Kidney epithelial cell (primary cell): ENCODE measurements around the gene ACSM5. TPM values are rescaled to one million over a fixed set of nuclear protein-coding genes. Genes with fewer than 3 reads are reported as not detected.

ENCODE experiments used
- DNase-seq: peaks from one replicate; pipeline ENCODE4 v3.0.0-alpha.2; 2010; ENCODE audit warnings: low read depth
- H3K27me3 ChIP-seq: 2 replicates; pipeline ENCODE4 v1.6.0; 2011; ENCODE audit warnings: low read length; ENCODE audit not compliant: control insufficient read depth, insufficient read depth
- H3K36me3 ChIP-seq: 2 replicates; pipeline ENCODE4 v1.5.1; 2011; ENCODE audit warnings: low read length; ENCODE audit not compliant: control insufficient read depth, insufficient read depth
- H3K4me3 ChIP-seq: 2 replicates; pipeline ENCODE4 v1.5.1; 2011; ENCODE audit warnings: low read depth, mild to moderate bottlenecking, control low read depth, low read length
- total RNA-seq: library from RNA; depleted of rRNA; stranded (reverse); fragments of >200 nt; gene quantifications from 2 replicates; pipeline ENCODE4 v1.2.3, GENCODE V29; 2015
- TF ChIP-seq, protein P1 (sequence below): IDR thresholded peaks from 2 replicates; pipeline ENCODE4 v1.5.1; 2011; ENCODE audit warnings: mild to moderate bottlenecking, moderate library complexity, low read length, control low read depth, inconsistent platforms; ENCODE audit not compliant: insufficient read depth, poor library complexity, severe bottlenecking

ACSM5 gene
- total RNA-seq, 1 donor from 2014 or later = not detected

DNA sequence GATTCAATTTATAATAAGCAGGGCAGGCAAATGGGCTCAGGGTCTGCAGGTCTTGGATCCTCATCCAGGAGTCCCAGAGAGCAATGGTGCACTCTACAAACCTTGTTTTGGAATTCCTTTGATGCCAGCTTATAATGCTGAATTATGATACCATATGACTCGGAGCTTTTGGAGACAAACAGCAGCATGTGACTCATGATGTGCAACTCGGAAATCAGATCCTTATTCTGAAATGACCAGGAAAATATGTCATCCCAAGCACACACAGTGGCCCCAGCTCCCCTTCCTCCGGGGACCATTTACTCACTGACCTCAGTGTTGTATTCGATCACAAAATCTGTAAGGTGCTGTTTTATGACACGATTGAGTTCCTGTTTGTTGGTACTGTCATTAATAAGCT, 36.6 kb upstream of the ACSM5 start:
- H3K36me3 ChIP-seq = no peaks in the 10 kb centered on the region
- TF ChIP-seq, protein P1, sequence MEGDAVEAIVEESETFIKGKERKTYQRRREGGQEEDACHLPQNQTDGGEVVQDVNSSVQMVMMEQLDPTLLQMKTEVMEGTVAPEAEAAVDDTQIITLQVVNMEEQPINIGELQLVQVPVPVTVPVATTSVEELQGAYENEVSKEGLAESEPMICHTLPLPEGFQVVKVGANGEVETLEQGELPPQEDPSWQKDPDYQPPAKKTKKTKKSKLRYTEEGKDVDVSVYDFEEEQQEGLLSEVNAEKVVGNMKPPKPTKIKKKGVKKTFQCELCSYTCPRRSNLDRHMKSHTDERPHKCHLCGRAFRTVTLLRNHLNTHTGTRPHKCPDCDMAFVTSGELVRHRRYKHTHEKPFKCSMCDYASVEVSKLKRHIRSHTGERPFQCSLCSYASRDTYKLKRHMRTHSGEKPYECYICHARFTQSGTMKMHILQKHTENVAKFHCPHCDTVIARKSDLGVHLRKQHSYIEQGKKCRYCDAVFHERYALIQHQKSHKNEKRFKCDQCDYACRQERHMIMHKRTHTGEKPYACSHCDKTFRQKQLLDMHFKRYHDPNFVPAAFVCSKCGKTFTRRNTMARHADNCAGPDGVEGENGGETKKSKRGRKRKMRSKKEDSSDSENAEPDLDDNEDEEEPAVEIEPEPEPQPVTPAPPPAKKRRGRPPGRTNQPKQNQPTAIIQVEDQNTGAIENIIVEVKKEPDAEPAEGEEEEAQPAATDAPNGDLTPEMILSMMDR = no peak
- DNase-seq = no peak
- no peaks in the 10 kb centered on the region for H3K27me3 ChIP-seq
- no peak overlapping the region for H3K4me3 ChIP-seq

GRCh38 chr16:20377181-20377580, 32.2 kb upstream of the ACSM5 start:
- TF ChIP-seq, protein P1 = no peak
- no peak for DNase-seq
- Histone ChIP-seq H3K36me3 (no peaks in the 10 kb centered on the region), H3K27me3 (no peaks in the 10 kb centered on the region), H3K4me3 (no peak overlapping the region)

- no peak for DNase-seq
- no peak overlapping the region for H3K4me3 ChIP-seq
Measured at GRCh38 chr16:20380782-20381181, 28.6 kb upstream of the ACSM5 start.

DNA sequence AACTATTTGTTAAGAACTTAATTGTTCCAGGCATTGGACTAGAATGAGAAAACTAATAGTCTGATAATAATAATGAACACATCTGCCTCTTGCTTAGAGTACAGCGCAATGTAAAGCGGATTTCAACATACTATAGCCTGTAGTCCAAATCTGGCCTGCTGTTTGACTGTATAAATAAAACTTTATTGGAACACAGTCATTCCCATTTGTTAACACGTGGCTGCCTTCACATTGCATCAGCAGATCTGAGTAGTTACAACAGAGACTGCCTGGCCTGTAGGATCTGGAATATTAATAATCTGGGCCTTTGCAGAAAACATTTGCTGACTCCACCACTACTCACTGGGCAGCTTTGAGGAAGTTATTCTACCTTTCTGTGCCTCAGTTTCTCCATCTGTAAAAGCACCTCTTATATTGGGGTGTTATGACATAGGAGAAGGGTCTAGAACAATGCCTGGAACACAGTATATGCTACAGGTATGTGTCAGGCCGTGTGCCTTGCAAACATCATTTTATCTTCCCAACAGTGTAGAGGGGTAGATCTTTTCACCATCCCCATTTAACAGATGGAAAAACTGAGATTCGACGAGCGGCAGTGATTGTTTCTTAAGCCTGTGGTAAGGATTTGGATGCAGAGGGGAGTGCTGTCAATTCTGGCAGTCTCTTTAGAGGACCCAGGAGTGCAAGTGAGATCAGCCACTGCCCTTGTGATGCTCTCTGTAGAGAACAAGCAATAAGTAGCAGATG, 27.0 kb upstream of the ACSM5 start:
- DNase-seq = no peak
- TF ChIP-seq, protein P1 = no peak
- Histone ChIP-seq H3K27me3 (peaks cover 3% of the 10 kb centered on the region), H3K4me3 (no peak overlapping the region), H3K36me3 (no peaks in the 10 kb centered on the region)

More at GRCh38 chr16:20380782-20381181, 28.6 kb upstream of the ACSM5 start:
- no peaks in the 10 kb centered on the region for H3K27me3 ChIP-seq
- TF ChIP-seq, protein P1 = no peak
- no peaks in the 10 kb centered on the region for H3K36me3 ChIP-seq

GRCh38 chr16:20383106-20384029, 26.0 kb upstream of the ACSM5 start:
- TF ChIP-seq, protein P1 = peak; percentile 86
- Histone ChIP-seq H3K4me3 (no peak overlapping the region), H3K36me3 (no peaks in the 10 kb centered on the region), H3K27me3 (peaks cover 3% of the 10 kb centered on the region)
- peak; percentile 25 for DNase-seq
